HG03064 (cell line): Measurements from ENCODE around the gene HNRNPA1L2.
"Not testable (repeated sequence)": the region's sequence is repeated elsewhere in the genome, so short reads cannot be mapped to it uniquely, and the experiment has no call there.

Experiments
- ATAC-seq: cut with Tn5 transposase; IDR thresholded peaks from one replicate; pipeline ENCODE4 v1.9.1; 2021; ENCODE audit warnings: low read depth; ENCODE audit not compliant: unreplicated experiment

Gene HNRNPA1L2

DNA sequence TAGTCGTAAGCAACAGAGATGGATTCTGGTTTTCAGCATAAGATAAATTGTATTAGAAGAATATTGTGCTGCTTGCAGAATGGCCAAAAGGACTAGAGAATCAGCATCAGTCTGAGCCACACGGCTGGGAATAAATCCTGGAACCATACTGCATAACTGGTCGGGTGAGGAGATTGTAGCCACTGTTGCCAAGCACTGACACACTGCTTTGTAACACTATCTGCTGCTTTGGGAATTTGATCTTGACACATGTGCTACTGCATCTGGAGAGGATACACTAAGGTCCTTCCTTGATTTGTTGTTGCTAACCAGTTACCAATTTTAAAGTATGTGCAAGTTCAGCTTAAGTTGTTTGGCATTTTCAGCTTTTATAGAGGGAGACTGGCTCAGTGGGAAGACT lies 1.9 kb downstream of the HNRNPA1L2 start:
- ATAC-seq = no peak

- no peak for ATAC-seq
Measured at GRCh38 chr13:52646967-52647366, 4.7 kb downstream of the HNRNPA1L2 start.

DNA sequence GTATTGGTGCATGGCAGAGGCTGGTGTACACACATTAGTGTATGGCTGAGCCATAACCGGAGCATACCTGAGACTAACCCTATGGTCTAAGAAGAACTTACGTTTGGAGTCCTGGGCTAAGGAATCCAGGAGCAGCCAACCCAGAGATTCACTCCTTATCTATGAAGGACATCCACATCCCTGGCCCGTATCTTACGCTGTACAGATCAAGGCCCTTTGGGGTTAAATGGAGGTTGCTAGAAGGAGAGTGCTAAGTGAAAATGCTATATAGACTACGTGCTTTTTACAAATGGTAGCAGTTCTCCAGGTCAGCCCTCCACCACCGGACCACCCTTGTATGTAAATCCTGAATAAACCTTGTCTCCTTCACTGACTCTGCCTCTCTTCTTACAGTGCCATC lies 8.5 kb downstream of the HNRNPA1L2 start:
- no peak for ATAC-seq

- ATAC-seq = peak; percentile 6
Measured at GRCh38 chr13:52651897-52652195, 9.6 kb downstream of the HNRNPA1L2 start.

DNA sequence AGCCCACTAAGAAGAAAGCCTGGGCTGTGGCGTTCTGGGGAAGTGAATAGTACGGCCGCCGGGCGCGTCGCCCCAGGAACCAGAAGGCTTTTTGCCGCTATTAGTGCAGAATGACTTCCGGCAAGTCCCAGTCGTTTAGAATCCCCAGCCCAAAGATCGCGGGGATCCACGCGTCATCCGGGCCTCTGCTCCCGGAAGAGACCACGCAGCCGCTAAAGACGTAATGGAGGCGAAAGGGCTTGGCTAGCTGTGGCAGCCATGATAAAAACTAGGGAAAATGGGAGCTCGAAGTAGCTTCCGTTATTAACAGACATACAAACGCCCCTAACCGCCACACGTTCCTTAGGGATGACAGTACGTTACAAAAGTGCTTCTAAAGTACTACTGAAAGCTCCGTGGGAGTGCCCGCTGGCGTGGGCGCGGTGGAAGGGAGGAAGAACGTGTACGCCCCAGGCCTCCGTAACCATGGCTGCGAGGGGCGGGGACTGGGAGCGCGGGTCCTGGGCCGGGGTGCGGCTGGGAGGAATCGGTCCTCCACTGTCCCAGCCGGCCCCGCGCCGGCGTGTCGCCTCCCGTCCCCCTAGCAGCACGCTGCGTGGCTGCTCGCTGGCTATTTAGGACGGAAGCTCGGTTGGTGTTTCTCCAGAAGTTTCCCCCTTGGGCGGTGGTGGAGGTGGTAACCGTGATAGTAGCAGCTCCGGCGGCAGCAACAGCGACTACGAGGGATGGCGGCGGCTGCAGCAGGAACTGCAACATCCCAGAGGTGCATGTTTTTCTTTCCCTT lies 10.2 kb downstream of the HNRNPA1L2 start, which contains the start of gene SUGT1:
SUGT1 (plus strand) TSS at position 641 of the 784 bp plus-strand sequence; CDS start at position 726, 85 bp downstream.
- peak; percentile 94 for ATAC-seq

- ATAC-seq = peak; percentile 35
Measured at GRCh38 chr13:52652980-52653303, 10.7 kb downstream of the HNRNPA1L2 start.

GRCh38 chr13:52659340-52659739 lies 17.1 kb downstream of the HNRNPA1L2 start:
- ATAC-seq = no peak

- ATAC-seq = no peak
Measured at GRCh38 chr13:52664272-52664671, 22.0 kb downstream of the HNRNPA1L2 start.

GRCh38 chr13:52665325-52665724 lies 23.1 kb downstream of the HNRNPA1L2 start:
- ATAC-seq = no peak

DNA sequence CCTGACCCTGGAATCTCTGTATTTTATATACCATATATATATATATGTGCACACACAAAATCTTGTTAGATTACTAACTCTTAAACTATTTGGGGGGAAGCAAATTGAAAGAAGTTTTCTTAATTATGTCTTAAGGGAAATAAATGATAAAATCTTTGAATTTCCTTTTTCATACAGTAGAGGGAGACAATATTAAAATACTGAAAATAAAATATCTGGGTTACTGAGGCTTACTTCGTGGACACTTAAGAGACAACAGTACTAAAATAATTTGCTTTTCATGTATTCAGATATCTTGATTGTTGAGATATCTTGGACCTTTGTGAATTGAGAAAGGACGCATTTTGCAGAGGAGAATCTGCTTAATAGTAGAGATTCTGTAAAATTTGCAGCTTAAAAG lies 27.4 kb downstream of the HNRNPA1L2 start:
- no peak for ATAC-seq

DNA sequence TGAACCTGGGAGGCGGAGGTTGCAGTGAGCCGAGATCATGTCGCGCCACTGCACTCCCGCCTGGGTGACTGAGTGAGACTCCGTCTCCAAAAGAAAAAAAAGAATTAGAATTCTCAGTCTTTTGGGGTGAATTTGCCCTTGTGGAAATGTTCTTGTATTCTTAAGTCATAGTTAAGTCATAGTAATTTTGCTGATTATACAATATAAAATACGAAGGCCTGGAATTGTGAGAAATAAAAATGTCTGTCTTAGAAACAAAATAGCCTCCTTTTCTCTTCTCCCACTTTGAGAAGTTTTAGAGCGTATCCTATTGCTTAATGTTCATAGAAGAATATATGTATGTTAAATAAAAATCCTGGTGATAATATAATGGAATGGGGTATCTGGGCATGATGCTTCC lies 28.5 kb downstream of the HNRNPA1L2 start:
- ATAC-seq = no peak

DNA sequence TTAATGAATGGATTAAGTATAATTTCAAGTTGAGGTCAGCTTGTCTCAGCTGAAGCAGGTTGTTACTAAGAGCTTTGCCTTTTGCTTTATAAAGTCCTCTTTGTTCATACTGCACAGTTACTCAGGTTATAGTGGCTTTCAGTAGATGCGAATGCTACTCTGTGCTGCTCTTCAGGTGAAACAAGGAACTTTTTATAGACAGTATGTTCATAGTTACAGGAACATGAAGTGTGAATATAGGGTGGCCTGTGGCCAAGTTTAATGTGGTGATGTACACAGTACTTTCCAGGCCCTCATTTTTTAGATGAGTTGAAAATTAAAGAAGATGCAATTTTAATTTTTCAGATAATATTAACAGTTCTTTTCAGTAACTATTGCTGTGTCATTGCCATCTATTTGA lies 31.2 kb downstream of the HNRNPA1L2 start:
- ATAC-seq = no peak

- ATAC-seq = no peak
Measured at GRCh38 chr13:52677823-52678222, 35.6 kb downstream of the HNRNPA1L2 start.

- not testable (repeated sequence) for ATAC-seq
Measured at GRCh38 chr13:52685806-52686205, 43.6 kb downstream of the HNRNPA1L2 start.

- ATAC-seq = no peak
Measured at GRCh38 chr13:52686376-52686775, 44.1 kb downstream of the HNRNPA1L2 start.
